HG02885 (cell line): ENCODE results near the gene ITPRIPL1.
A peak's percentile ranks its signal among the peaks of the same experiment; 100 is the strongest.
"Not testable (repeated sequence)": the region's sequence is repeated elsewhere in the genome, so short reads cannot be mapped to it uniquely, and the experiment has no call there.

Experiments used
- ATAC-seq: cut with Tn5 transposase; IDR thresholded peaks from one replicate; pipeline ENCODE4 v1.9.1; 2021; ENCODE audit warnings: mild to moderate bottlenecking; ENCODE audit not compliant: unreplicated experiment, poor library complexity

Gene ITPRIPL1

GRCh38 chr2:96325041-96325883 lies at the start of gene ITPRIPL1:
TSS of gene ITPRIPL1 (plus strand) at chr2:96325317. CDS start at chr2:96325840, 523 bp downstream.
- peak; percentile 27 for ATAC-seq

GRCh38 chr2:96276787-96277499 lies 48.2 kb upstream of the ITPRIPL1 start:
- no peak for ATAC-seq

- no peak for ATAC-seq
Measured at GRCh38 chr2:96287273-96287856, 37.8 kb upstream of the ITPRIPL1 start.

GRCh38 chr2:96291751-96292150 lies 33.4 kb upstream of the ITPRIPL1 start:
- no peak for ATAC-seq

- ATAC-seq: not testable (repeated sequence)
Measured at GRCh38 chr2:96294271-96294670, 30.8 kb upstream of the ITPRIPL1 start.

- ATAC-seq: no peak
Measured at GRCh38 chr2:96296925-96297324, 28.2 kb upstream of the ITPRIPL1 start.

GRCh38 chr2:96301865-96302264 lies 23.3 kb upstream of the ITPRIPL1 start:
- ATAC-seq: no peak

- ATAC-seq: no peak
Measured at GRCh38 chr2:96304606-96305005, 20.5 kb upstream of the ITPRIPL1 start.

GRCh38 chr2:96305091-96305978 lies 19.8 kb upstream of the ITPRIPL1 start, which contains the start of gene SNRNP200:
TSS of gene SNRNP200 (minus strand) at chr2:96305546. CDS start at chr2:96305437, 109 bp downstream.
- ATAC-seq: peak; percentile 97

GRCh38 chr2:96305979-96306308 lies 19.2 kb upstream of the ITPRIPL1 start:
- no peak for ATAC-seq

- ATAC-seq: no peak
Measured at GRCh38 chr2:96306370-96306769, 18.7 kb upstream of the ITPRIPL1 start.

- no peak for ATAC-seq
Measured at GRCh38 chr2:96308248-96308647, 16.9 kb upstream of the ITPRIPL1 start.

GRCh38 chr2:96315005-96315399 lies 10.1 kb upstream of the ITPRIPL1 start:
- no peak for ATAC-seq

- no peak for ATAC-seq
Measured at GRCh38 chr2:96315400-96316071, 9.6 kb upstream of the ITPRIPL1 start.

- no peak for ATAC-seq
Measured at GRCh38 chr2:96316999-96317398, 8.1 kb upstream of the ITPRIPL1 start.

- no peak for ATAC-seq
Measured at GRCh38 chr2:96317584-96317997, 7.5 kb upstream of the ITPRIPL1 start.

- ATAC-seq: no peak
Measured at GRCh38 chr2:96318723-96319122, 6.4 kb upstream of the ITPRIPL1 start.

- ATAC-seq: no peak
Measured at GRCh38 chr2:96319396-96319795, 5.7 kb upstream of the ITPRIPL1 start.

- no peak for ATAC-seq
Measured at GRCh38 chr2:96320326-96320725, 4.8 kb upstream of the ITPRIPL1 start.
